GM18858 (cell line): ENCODE results near the gene FGF5.
"Not testable (repeated sequence)": the region's sequence is repeated elsewhere in the genome, so short reads cannot be mapped to it uniquely, and the experiment has no call there.

Experiments used
- ATAC-seq: cut with Tn5 transposase; IDR thresholded peaks from one replicate; pipeline ENCODE4 v1.9.1; 2021; ENCODE audit not compliant: unreplicated experiment

The FGF5 gene

GRCh38 chr4:80294206-80294605, 27.7 kb downstream of the FGF5 start:
- ATAC-seq = no peak

- ATAC-seq = no peak
Measured at GRCh38 chr4:80295336-80295735, 28.9 kb downstream of the FGF5 start.

- ATAC-seq = no peak
Measured at GRCh38 chr4:80295826-80296225, 29.4 kb downstream of the FGF5 start.

- ATAC-seq = no peak
Measured at GRCh38 chr4:80301884-80302283, 35.4 kb downstream of the FGF5 start.

- no peak for ATAC-seq
Measured at GRCh38 chr4:80302616-80303223, 36.3 kb downstream of the FGF5 start.

GRCh38 chr4:80305466-80305865, 39.0 kb downstream of the FGF5 start:
- no peak for ATAC-seq

- no peak for ATAC-seq
Measured at GRCh38 chr4:80306260-80306659, 39.8 kb downstream of the FGF5 start.

GRCh38 chr4:80307183-80307735, 40.8 kb downstream of the FGF5 start:
- ATAC-seq = no peak

GRCh38 chr4:80307774-80308465, 41.5 kb downstream of the FGF5 start:
- no peak for ATAC-seq

GRCh38 chr4:80308466-80308822, 42.0 kb downstream of the FGF5 start:
- ATAC-seq = no peak

- ATAC-seq = no peak
Measured at GRCh38 chr4:80309294-80310004, 43.0 kb downstream of the FGF5 start.

- ATAC-seq = no peak
Measured at GRCh38 chr4:80311130-80311529, 44.7 kb downstream of the FGF5 start.

GRCh38 chr4:80312124-80312523, 45.7 kb downstream of the FGF5 start:
- no peak for ATAC-seq

- no peak for ATAC-seq
Measured at GRCh38 chr4:80313627-80314026, 47.2 kb downstream of the FGF5 start.

GRCh38 chr4:80315848-80316247, 49.4 kb downstream of the FGF5 start:
- ATAC-seq = not testable (repeated sequence)

- ATAC-seq = no peak
Measured at GRCh38 chr4:80321341-80321740, 54.9 kb downstream of the FGF5 start.

- ATAC-seq = no peak
Measured at GRCh38 chr4:80321776-80322175, 55.3 kb downstream of the FGF5 start.

GRCh38 chr4:80322716-80323115, 56.3 kb downstream of the FGF5 start:
- no peak for ATAC-seq

- no peak for ATAC-seq
Measured at GRCh38 chr4:80324171-80324570, 57.7 kb downstream of the FGF5 start.

GRCh38 chr4:80331693-80332092, 65.2 kb downstream of the FGF5 start:
- ATAC-seq = no peak

GRCh38 chr4:80333121-80333520, 66.7 kb downstream of the FGF5 start:
- no peak for ATAC-seq

GRCh38 chr4:80334568-80334967, 68.1 kb downstream of the FGF5 start:
- ATAC-seq = no peak
